ENCODE results near the gene FUT2. TPM values are rescaled to one million over a fixed set of nuclear protein-coding genes. Genes with fewer than 3 reads are reported as not detected.
A peak's percentile ranks its signal among the peaks of the same experiment; 100 is the strongest.
"Not testable (repeated sequence)": the region's sequence is repeated elsewhere in the genome, so short reads cannot be mapped to it uniquely, and the experiment has no call there.

Gene FUT2
- total RNA-seq, 1 donor from 2014 or later: 1.2 TPM

GRCh38 chr19:48651683-48652048 is 44.1 kb upstream of the FUT2 start:
- H3K4me1 ChIP-seq: peaks cover 4% of the 10 kb centered on the region
- ATAC-seq (no peak), DNase-seq (no peak)
- TF ChIP-seq CTCF (IDR thresholded peaks at IDR 0.05): no peak
- H3K27me3 ChIP-seq (ENCODE audit: low read depth): no peaks in the 10 kb centered on the region
- intact Hi-C loops (cut with DNase I): no loop called here
- no peaks in the 10 kb centered on the region for H3K9me3 ChIP-seq
- H3K36me3 ChIP-seq: no peaks in the 10 kb centered on the region
- no peak overlapping the region for H3K4me3 ChIP-seq
- no peak overlapping the region for H3K27ac ChIP-seq

- H3K4me1 ChIP-seq: no peaks in the 10 kb centered on the region
- DNase-seq (no peak), ATAC-seq (no peak)
- H3K9me3 ChIP-seq: no peaks in the 10 kb centered on the region
- no peak overlapping the region for H3K27ac ChIP-seq
- TF ChIP-seq CTCF (IDR thresholded peaks at IDR 0.05): no peak
- H3K36me3 ChIP-seq: no peaks in the 10 kb centered on the region
- no peak overlapping the region for H3K4me3 ChIP-seq
- intact Hi-C loops (cut with DNase I): no loop called here
- H3K27me3 ChIP-seq (ENCODE audit: low read depth): no peaks in the 10 kb centered on the region
Observed at GRCh38 chr19:48654299-48655059, 41.3 kb upstream of the FUT2 start.

DNA sequence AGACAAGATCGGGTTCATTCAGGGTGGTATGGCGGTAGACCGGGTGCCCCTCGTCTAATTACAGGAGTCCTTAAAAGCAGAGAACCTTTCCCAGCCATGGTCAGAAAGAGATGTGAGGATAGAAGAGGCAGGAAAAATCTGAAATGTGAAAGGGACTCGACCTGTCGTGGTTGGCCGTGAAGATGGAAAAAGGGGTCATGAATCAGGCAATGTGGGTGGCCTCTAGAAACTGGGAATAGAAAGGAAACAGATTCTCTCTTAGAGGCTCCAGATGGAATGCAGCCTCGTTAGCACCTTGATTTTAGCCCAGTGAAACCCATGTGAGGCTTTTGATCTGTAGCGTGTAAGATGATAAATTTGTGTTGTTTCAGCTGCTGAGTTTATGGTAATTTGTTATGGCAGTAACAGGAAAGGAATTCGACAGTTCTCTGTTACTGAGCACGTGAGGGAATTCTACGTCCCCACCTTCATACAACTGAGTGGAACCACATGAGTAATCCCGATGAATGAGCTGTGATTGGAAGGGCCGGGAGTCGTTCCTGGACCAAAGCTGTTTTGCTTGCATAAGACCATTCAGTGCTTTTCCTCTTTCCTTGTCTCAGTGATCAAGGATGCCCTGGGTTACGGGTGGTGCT is 38.8 kb upstream of the FUT2 start:
- H3K9me3 ChIP-seq: no peaks in the 10 kb centered on the region
- TF ChIP-seq CTCF (IDR thresholded peaks at IDR 0.05): no peak
- H3K4me1 ChIP-seq: peaks cover 13% of the 10 kb centered on the region
- intact Hi-C loops (cut with DNase I): no loop called here
- DNase-seq (no peak), ATAC-seq (no peak)
- no peaks in the 10 kb centered on the region for H3K27me3 ChIP-seq (ENCODE audit: low read depth)
- no peaks in the 10 kb centered on the region for H3K36me3 ChIP-seq
- no peak overlapping the region for H3K4me3 ChIP-seq
- H3K27ac ChIP-seq: no peak overlapping the region

DNA sequence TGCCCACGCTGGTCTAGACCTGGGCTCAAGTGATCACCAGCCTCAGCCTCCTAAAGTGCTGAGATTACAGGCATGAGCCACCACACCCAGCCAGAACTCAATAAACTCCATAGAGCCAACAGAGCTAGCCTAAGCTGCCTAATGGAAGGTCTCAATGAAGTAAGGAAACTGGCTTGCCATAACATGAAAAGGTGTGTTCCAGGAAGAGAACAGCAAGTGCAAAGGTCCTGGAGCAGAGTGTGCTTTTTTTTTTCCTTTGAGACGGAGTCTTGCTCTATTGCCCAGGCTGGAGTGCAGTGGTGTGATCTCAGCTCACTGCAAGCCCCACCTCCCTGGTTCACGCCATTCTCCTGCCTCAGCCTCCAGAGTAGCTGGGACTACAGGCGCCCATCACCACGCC is 37.9 kb upstream of the FUT2 start:
- H3K27me3 ChIP-seq (ENCODE audit: low read depth); DNase-seq; H3K4me3 ChIP-seq; H3K27ac ChIP-seq; H3K36me3 ChIP-seq; ATAC-seq; H3K9me3 ChIP-seq; intact Hi-C loops (cut with DNase I): not testable (repeated sequence)
- peaks cover 13% of the 10 kb centered on the region for H3K4me1 ChIP-seq

GRCh38 chr19:48658483-48658882 is 37.3 kb upstream of the FUT2 start:
- Histone ChIP-seq H3K27ac (no peak overlapping the region), H3K36me3 (no peaks in the 10 kb centered on the region), H3K4me3 (no peak overlapping the region), H3K27me3 (ENCODE audit: low read depth) (no peaks in the 10 kb centered on the region), H3K9me3 (no peaks in the 10 kb centered on the region), H3K4me1 (peaks cover 13% of the 10 kb centered on the region)
- ATAC-seq: no peak
- no peak for DNase-seq
- intact Hi-C loops (cut with DNase I): no loop called here
- TF ChIP-seq CTCF (IDR thresholded peaks at IDR 0.05): no peak

DNA sequence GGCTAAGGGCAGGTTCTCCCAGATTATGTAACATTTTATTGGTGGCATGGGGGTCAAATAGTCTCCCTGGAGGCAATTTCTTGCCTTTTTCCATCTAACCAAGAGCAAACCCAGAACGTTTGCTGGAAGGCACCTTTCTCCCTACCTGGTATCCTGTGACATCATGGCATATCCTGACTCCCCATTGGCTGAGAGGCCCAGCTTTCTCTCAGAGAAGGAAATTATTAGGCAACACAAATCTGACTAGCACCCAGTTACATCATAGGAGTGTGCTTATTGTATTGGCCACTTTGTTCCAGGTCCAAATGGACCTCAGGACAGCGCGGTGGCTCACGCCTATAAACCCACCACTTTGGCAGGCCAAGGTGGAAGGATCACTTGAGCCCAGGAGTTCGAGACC is 36.0 kb upstream of the FUT2 start:
- DNase-seq: peak; percentile 57
- Histone ChIP-seq H3K27ac (no peak overlapping the region), H3K36me3 (no peaks in the 10 kb centered on the region), H3K4me1 (peaks cover 13% of the 10 kb centered on the region), H3K27me3 (ENCODE audit: low read depth) (no peaks in the 10 kb centered on the region), H3K4me3 (no peak overlapping the region), H3K9me3 (no peaks in the 10 kb centered on the region)
- ATAC-seq: peak; percentile 76 to 89
- TF ChIP-seq CTCF (IDR thresholded peaks at IDR 0.05): no peak
- intact Hi-C loops (cut with DNase I): no loop called here

Measured in lower lobe of right lung (tissue), 2 donors.